HG03280 (cell line): ENCODE data around the gene SLIT1.

ENCODE experiments used
- ATAC-seq: cut with Tn5 transposase; IDR thresholded peaks from one replicate; pipeline ENCODE4 v1.9.1; 2021; ENCODE audit warnings: mild to moderate bottlenecking, moderate library complexity; ENCODE audit not compliant: unreplicated experiment

SLIT1 gene

DNA sequence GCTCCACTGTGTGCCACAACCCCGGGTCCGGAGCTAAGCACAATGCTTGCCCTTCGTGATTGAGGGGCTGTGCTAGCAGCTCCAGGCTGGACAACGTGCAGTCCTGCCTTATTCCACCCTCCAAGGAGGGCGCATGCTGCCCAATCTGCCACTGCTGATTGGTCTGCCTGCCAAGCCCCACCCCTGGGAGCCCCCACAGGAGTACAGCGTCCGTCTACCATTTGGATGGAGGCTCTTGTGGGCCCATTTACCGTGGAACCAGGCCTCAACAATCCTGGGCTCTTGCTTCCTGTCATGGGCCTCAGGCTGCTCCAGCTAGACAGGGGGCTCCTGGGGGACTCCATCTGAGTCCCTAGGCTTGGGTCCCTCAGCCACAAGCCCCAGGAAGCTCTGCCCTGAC, 173.3 kb downstream of the SLIT1 start:
- ATAC-seq, result no peak

DNA sequence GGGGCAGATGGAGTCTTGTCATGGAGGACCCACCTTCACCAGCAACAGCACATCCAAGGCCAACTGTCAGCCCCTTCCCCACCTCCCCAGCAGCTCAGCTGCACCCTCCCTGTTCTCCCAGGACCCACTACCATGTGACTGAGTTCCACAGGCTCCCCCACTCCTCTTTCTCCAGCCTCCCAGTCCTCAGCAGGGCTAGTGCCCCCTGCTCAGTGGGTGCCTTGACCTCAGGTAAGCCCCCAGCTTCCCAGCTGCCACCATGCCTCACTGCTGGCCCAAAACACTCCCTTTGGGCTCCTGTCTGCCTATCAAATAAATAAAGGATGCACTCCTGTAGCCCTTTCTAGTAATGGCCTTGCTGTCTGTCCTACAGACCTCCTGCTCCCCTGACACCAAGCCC, 174.4 kb downstream of the SLIT1 start:
- ATAC-seq, result no peak

DNA sequence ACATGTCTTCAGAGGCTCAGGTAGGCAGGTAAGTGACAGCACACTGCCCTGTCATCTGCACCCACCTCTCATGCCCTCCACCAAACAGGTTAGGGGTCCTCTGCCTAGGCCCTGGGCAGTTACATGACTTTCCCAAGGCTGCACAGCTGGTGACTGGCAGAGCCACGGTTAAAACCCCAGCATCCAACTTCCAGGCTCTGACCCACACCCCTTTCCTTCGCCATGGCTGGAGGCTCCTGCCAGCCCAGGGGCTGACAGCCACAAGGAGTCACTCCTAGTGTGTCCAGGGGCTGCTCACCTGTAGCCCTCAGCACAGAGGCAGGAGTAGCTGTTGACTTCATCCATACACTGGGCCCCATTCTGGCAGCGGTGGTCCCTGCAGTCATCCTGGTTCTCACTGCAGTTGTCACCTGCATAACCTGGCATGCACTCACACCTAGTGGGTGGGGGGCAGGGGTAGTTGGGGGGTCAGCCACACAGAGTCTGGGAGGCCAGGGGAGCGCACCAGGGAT, 175.0 kb downstream of the SLIT1 start:
- ATAC-seq, result no peak

DNA sequence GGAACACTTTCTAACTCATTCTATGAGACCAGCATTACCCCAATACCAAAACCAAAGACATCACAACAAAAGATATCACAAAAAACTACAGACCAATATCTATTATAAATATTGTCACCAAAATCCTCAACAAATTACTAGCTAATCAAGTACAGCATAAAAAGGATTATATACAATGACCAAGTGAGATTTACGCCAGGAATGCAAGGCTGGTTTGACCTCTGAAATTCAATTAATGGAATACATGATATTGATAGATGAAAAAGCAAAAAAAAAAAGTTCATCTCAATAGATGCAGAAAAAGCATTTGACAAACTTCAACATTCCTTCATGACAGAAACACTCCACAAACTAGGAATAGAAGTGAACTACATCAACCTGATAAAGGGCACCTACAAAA, 178.3 kb downstream of the SLIT1 start:
- no peak for ATAC-seq

DNA sequence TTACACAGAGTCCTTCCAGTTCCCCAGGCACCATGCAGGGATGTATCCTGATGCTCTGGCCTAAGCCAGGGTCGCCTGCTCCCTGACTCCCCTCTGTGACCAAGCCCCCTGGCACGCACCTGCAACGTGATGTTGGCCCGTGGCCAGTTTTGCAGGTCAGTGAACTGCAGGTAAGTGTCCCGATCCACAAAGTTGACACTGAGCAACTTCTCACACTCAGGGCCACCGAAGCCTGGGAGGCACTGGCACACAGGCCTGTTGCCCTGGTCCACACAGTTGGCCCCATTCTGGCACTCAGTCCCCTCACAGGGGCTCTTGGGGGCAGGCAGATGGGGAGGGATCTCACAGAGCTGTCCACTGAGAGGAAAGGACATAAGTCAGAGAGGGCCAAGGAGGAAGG, 179.4 kb downstream of the SLIT1 start:
- ATAC-seq, result no peak

DNA sequence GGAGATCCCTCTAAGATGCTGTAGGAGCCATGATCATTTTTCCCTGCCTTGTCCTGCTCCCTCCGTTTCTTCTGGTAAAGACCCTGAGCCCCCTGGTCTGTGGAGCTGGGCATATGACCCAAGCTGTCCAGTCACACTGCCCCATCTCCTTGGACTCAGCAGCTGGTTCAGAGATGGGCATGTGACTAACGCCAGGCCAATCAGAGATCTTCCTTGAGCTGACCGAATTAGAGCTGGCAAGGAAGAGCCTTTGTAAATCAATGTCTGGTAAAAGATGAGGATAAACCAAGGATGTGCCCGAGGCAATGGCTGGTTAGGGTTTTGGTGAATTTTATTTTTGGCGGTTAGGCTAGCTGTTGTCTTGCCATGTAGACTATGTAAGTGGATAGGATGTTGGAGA, 180.4 kb downstream of the SLIT1 start:
- ATAC-seq, result no peak

DNA sequence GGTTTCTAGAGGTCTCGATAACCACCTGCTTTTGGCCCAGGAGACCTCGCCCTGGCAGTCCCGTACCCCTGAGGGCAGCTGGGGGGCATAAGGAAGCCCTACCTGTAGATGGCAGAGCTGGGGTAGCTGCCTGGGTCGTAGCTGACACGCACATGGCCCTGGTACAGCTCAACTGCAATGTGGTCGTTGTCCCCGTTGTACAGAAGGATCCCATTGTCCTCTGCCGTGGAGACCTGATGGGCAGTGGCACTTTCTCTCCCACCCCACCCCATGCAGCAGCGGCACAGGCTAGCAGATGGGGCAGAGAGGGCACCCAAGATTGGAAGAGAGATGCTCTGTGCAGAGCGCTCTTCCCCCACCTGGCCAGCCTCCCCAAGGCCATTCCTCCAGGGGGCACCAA, 181.2 kb downstream of the SLIT1 start:
- ATAC-seq, result no peak

DNA sequence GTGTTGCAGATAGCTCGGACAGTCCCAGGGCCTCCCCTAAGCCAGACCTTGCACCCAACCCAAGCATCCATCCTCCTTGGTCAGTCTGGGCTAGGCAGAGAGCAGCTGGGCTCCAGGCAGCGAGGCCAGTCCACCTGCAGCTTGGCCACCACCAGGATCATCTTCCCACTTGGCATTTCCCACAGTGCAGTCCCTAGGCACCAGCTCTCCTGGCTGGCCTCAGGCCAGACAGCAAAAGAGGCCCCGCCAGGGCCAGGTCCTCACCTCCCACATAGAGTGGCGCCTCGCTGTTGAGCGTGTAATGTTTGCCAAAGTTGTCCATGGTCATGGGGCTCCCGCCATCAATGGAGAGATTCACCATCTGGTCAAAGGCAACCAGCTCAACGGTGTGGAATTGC, 182.0 kb downstream of the SLIT1 start:
- ATAC-seq, result no peak

DNA sequence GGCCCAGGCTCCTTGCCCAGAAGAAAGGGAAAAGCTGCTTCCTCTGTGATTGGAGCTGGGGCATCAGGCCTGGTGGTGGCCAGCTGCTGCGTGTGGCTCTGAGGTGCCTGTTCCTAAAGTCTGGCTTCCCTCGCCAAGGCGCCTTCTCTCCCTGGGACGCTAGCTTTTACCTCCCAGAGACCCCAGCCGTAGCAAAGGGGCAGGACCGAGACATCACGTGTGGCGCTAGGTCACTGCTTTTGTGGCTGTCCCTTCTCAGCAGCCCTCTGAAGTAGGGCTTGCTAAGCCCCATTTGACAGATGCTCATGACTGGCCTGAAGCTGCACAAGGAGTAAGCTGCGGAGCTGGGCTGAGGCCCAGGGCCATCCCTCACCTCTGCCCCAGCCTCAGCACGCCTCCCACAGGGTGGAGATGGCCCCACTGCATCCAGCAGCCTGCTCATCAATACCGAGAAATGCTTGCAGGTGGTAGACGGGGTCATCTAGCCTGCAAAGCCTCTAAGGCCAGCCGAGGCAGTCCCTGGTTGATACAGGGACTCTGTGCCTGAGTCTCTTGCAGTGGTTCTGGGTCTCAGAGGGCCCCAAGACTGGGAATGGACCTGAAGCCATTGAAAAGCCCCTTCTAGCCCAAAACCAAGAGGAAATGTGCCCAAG, 182.5 kb downstream of the SLIT1 start:
- no peak for ATAC-seq

DNA sequence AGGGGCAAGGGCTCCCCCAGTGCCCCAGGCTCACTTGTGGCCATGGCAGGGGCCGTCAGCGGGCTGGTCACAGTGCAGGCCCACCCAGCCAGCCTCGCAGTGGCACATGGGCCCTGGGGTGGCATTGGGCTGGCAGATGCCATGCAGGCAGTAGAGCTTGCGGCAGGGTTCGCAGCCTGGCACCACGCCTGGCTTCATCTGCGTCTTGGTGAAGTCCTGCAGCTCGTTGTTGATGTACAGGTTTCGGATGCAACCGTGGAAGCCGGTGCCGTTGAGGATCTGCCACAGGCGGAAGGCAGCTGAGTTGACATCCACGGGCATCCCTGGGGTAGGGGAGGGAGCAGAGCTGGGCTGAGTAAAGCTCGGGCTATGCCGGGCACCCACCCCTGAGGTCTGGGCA, 183.1 kb downstream of the SLIT1 start:
- no peak for ATAC-seq

DNA sequence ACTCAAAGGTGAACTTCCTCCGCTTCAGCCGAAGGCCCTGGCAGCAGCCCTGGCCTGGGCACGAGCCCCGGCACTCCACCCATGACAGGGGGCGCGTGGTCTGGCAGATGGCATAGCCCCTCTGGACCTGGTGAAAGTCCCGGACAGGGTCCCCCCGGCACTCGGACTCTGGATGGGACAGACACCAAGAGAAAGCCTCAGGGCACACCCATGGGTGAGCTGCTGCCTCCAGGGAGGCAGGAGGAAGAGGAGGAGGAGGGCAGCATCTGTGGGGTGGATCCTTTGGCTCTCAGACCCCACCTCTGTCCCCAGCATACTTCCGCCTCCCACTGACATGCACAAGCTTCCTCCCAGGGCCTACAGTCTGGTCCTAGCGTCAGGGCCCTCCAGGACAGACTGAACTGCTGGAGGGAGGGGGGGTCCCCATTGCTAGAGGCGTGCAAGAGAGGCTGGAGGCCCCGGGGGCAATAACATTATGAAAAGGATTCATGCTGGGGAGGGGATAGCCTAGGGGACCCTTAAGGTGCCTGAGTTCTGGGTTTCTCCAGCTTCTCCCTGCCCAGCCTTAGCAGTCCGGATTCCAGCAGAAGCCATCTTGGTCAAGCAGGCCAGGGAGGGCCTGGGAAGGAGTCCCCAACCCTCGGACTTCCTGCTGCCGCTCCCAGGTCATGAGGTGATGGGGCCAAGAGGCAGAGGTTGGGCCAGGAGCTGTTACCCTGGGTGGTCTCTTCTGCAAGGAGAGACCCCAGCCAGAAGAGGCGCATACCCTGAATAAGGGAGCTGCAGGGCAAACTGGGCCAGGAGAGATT, 184.4 kb downstream of the SLIT1 start:
- ATAC-seq, result no peak

DNA sequence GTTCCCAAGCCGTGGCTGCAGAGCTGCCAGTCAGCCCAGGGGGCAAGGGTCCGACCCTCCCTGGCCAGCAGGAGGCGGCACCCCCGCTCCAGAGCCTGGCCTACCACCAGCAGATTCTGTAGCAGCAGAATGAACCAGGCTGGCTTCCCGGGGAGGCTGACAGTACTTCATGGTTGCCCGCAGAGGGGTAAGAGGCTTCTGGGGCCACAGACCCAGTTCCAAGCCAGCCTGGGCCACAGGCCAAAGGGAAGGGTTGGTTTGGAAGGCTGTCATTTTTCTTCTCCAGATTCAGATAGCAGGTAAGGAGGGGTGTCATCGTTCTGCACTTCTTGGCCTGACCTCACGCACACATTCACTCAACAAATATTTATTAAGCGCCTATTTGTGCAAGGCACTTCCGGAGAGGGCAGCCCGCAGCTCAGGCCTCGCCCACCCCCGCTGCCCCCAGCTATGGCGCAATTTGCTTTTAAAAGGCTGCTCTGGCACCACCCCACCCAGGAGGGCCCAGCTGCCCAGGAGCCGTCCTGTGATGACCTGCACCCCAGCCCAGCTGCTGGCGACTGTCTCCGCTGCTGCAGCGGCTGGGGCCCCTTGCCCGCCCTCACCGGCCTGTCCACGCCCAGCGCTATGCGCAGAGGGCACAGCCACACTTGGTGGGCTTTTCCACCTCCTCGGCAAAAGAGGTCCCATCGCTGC, 185.1 kb downstream of the SLIT1 start:
- ATAC-seq, result no peak

DNA sequence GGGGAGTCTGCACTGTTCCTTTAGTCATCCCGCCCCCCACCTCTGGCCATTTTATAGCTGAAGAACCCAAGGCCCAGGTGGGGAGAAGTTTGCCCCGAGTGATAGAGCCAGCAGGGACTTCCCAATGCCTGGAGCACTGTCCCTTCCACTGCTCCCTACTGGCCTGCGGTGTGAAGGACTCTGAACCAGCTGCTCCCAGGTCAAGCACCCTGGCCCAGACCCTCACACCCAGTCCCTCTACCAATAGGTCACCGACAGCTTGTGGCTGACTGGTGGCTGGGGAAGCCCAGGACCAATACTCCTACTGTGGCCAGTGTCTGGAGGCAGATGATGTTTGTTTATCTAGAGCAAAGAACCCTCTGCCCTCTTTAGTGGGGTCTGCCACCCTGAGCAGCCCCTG, 185.8 kb downstream of the SLIT1 start:
- no peak for ATAC-seq

DNA sequence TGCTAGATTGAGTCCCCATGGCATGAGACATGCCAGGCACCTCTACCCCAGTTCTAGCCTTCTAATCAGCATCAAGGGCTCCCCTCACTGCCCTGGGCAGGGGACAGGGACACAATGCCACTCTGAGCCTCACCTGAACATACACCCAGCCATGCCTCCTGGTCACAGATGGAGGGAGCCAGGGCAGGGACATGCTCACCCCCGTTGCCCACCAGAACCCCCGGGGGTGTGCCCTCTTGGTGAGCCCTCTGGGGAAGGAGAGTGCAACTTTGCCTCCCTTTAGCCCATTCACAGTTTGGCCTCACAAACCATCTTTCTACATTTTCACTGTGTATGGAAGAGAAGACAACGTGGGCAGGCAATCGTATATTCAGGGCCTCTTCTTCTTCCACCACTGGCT, 186.4 kb downstream of the SLIT1 start:
- ATAC-seq, result no peak

DNA sequence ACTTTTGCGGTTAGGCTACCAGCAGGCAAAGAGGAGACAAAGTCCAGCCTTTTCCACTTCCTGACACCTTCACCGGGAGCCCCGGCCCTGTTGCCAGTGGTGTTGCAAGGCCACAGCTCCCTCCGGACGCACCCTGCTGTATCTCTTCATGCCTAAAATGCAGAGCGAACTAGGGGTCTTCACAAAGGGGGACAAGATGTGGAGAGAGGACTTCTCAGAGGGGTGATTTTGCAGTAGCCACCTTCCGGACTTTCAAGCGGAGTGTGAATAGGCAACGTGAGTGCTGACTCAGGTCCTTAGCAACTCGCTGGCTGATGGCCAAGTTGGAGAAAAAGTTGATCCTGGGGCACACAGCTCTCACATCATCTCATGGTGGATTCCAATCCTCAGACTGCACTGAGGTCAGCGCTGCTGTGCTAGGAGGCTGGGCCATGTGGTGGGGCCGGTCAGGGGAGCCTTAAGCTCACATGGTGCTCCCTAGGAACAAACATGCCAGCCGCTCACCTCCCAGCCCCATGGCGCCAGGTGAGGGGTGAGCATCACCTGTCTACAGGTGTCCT, 187.3 kb downstream of the SLIT1 start:
- no peak for ATAC-seq

DNA sequence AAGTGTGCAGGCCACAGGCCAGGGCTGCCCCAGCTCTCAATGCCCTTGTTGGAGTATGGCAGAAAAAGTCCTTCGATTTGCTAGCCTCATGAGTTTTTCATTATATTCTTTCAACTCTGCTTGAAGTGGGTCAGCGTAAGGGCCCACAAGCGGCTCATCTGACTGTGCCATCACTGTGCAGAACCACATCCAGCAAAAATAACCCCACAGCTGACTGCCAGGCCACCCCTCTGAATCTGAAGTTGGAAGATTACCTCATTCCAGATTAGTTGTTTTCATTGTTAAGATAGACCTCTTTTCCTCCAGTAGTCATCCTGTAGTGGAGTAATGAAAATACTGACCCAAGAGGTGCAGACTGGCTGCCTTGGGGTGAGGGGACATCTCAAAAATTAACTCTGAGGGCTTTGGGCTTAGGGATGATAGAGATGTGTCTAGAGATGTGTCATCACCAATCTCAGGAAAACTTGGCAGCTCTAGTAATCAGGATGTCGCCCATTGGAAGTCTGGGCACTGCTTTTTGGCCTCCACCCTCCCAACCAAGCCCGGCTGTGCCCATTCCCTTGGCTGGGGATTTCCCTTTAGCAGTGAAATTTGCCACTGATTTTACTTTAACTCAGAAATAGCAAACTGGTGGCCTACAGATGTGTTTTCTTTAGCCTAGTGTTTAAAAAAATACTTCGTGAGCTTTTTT, 189.3 kb downstream of the SLIT1 start:
- ATAC-seq, result no peak

DNA sequence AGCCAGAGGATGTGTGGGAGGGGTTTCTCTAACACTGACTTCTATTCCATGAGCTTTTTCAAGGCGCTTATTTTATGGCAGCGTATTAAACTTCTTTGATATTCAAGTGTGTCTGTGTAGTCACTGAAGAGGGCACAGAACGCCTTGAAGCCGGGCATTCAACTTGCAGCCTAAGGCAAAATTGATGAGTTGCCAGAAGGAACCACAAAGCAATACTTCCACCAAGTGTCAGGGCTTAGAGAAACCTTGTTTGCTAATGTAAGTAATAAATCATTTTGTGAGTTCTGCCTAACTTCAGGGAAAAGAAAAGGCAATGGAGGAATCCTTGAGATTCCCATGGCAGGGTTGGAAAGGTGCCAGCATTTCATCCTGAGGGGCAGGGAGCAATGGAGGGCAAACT, 189.9 kb downstream of the SLIT1 start:
- ATAC-seq, result no peak

DNA sequence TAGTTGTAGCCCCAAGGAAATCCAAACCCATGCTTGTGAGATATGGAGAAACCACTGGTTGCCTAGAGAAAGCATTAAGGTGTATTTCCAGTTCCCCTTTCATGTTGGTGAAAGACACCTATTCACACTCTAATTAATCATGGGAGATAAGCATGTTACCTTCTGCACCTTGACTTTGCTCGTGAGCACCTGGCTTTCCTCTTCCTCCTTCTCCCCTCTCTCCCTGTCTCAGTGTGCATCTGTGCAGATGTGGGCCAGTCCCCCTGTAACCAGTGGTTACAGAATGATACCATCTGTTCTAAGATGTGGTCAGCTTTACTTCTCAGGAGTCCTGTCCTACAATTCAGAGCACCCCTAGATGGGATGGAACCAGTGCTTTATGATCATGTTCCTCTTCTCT, 193.0 kb downstream of the SLIT1 start:
- ATAC-seq, result peak; percentile 58

DNA sequence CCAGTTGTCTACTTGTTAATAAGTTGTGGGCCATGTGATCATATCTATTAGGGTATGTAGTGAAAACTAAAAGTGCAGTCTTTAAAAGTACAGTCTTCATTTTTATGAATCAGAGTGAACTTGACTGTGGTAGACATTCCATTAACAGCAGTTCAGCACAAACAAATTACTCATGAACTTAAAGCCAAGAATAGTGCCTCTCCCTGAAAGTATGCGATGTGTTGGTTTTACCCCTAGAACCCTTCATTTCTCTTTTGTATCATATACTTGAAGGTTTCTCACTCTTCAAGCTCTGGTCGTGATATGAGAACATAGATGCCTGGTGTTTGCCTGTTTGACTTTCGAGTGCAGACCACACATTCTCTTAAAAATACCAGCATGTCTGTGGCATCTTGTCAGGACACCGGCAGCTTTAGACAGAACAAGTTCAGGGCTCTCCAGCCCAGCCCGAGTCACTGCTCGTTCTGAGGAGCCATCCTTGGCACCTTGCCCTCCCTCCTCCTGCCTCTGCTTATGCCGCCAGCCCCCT, 194.4 kb downstream of the SLIT1 start:
- peak; percentile 61 for ATAC-seq

DNA sequence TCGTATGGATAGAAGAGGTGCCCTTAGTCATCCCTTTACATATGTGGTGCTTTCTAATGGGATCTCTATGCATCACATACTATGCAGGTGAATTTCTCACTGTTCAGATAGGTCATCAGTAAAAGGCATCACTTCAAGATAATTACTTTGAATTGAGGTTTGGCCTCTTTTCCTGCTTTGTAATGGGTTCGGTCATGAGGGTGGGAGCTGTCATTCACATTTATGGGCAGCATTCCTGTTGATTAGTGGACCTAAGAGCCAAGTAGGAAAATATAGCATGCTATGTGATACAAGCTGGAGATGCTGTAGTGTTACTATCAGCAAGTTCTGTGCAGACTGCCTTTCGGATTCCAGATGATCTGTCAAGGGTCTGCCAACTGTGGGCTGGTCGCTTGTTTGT, 197.3 kb downstream of the SLIT1 start:
- ATAC-seq, result no peak

DNA sequence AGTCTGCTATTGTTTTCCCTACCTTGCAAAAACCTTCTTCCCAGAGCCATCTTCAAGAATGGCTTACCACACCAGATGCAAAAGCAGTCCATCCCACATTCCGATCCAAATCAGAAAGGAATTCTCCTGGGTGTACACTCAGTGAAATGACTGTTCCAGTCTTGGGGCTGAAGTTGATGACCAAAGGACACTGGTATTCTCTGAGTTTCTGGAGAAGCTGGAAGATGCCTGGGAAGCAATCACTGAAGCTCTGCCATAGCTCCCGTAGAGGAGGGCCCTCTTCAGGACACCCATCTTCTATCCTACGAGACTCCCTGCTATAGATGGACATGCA, 197.9 kb downstream of the SLIT1 start:
- no peak for ATAC-seq
